SK-N-DZ (cell line): Measurements from ENCODE around the gene MTURN.

Experiments
- DNase-seq: peaks from one replicate; pipeline ENCODE4 v3.0.0-alpha.2; 2015; ENCODE audit warnings: low spot score
- small RNA-seq, 2 experiments: library from RNA; depleted of rRNA; stranded (forward); fragments of <200 nt; gene quantifications; one replicate each; pipeline ENCODE3, GENCODE V24; 2014

The MTURN gene

GRCh38 chr7:30202671-30203070 lies 67.9 kb downstream of the MTURN start:
- no peak for DNase-seq

GRCh38 chr7:30206491-30206890 lies 71.7 kb downstream of the MTURN start:
- DNase-seq: no peak

GRCh38 chr7:30206942-30207341 lies 72.2 kb downstream of the MTURN start:
- DNase-seq: no peak

GRCh38 chr7:30207376-30207775 lies 72.6 kb downstream of the MTURN start:
- DNase-seq: no peak

- DNase-seq: no peak
These were observed 75.2 kb downstream of the MTURN start for GRCh38 chr7:30209951-30210350.

Small RNA genes within 50 kb of the gene (small RNA-seq; reads per million reads assigned to genes)
- gene RPS27P16: 0 reads per million in 2 experiments
